Gastrocnemius medialis (tissue), 4 donors: ENCODE measurements around the gene PHF23. TPM values are rescaled to one million over a fixed set of nuclear protein-coding genes. Genes with fewer than 3 reads are reported as not detected.
A peak's percentile ranks its signal among the peaks of the same experiment; 100 is the strongest.

ENCODE experiments used
- ATAC-seq, 2 donors: fragments of 150-250 bp; one replicate each; pipeline ENCODE4 v1.9.1; 2016
- DNase-seq, 2 donors: peaks; one replicate each; pipeline ENCODE4 v3.0.0-alpha.2; 2019
- H3K27ac ChIP-seq, 4 donors: fragments of 200-600 bp; sonication (generic); 1 replicate in 1 of 4; 2 replicates in 3 of 4; pipeline ENCODE4 v1.5.1; 2016 to 2018; ENCODE audit warnings: mild to moderate bottlenecking in 2 of 4, moderate library complexity in 1 of 4
- H3K27me3 ChIP-seq, 3 donors: fragments of 200-600 bp; sonication (generic) in 2 of 3; 1 replicate in 1 of 3; 2 replicates in 2 of 3; pipeline versions ENCODE4 v1.5.1 to v1.6.0; 2016 to 2019; ENCODE audit warnings: mild to moderate bottlenecking in 1 of 3, moderate library complexity in 1 of 3
- H3K36me3 ChIP-seq, 2 donors: fragments of 200-600 bp; sonication (generic) in 1 of 2; one replicate each; pipeline ENCODE4 v1.5.1; 2017 to 2018
- H3K4me1 ChIP-seq, 2 donors: fragments of 200-600 bp; sonication (generic) in 1 of 2; one replicate each; pipeline ENCODE4 v1.5.1; 2016 to 2017; ENCODE audit warnings: mild to moderate bottlenecking in 2 of 2
- H3K4me3 ChIP-seq, 4 donors: fragments of 200-600 bp; sonication (generic) in 3 of 4; 1 replicate in 1 of 4; 2 replicates in 3 of 4; pipeline ENCODE4 v1.5.1; 2016 to 2019; ENCODE audit warnings: mild to moderate bottlenecking in 2 of 4
- H3K9me3 ChIP-seq, 3 donors: fragments of 200-600 bp; sonication (generic) in 2 of 3; 1 replicate in 1 of 3; 2 replicates in 2 of 3; pipeline ENCODE4 v1.5.1; 2016 to 2019
- POLR2A ChIP-seq, 2 donors: fragments of 450-650 bp; IDR thresholded peaks; one replicate each; pipeline ENCODE4 v1.6.1; 2017; ENCODE audit warnings: antibody characterized with exemption in 2 of 2, mild to moderate bottlenecking in 2 of 2, moderate library complexity in 2 of 2
- in situ Hi-C, 4 donors: fragments of 200-750 bp; cut with MboI; loops; one replicate each; pipeline versions ENCODE4 v1.15.0 to v1.8.0; 2017; ENCODE audit warnings: low sequenced_read_pairs in 4 of 4
- intact Hi-C: fragments of 100-400 bp; cut with DNase I; formaldehyde crosslinking; loops from one replicate; pipeline ENCODE4 v1.15.1; 2023; ENCODE audit warnings: low total_unique reads
- total RNA-seq, 4 donors: library from RNA; depleted of rRNA; stranded (reverse); fragments of >200 nt; gene quantifications; one replicate each; pipeline versions ENCODE4 v1.1.0 to v1.2.3, GENCODE V29; 2016
- TF ChIP-seq, protein P1 (sequence below), 5 experiments: fragments of 450-650 bp in 3 of 5; fragments of 200-600 bp in 2 of 5; sonication (generic) in 2 of 5; IDR thresholded peaks in 4 of 5; conservative IDR thresholded peaks in 1 of 5; 1 replicate in 4 of 5; 2 replicates in 1 of 5; pipeline ENCODE4 v1.5.1; 2016 to 2019; ENCODE audit warnings: antibody characterized with exemption in 5 of 5, mild to moderate bottlenecking in 3 of 5, moderate library complexity in 3 of 5

PHF23 gene
- total RNA-seq, 4 donors from 2014 or later: 16.9 to 31.8 (median 24.1) TPM

DNA sequence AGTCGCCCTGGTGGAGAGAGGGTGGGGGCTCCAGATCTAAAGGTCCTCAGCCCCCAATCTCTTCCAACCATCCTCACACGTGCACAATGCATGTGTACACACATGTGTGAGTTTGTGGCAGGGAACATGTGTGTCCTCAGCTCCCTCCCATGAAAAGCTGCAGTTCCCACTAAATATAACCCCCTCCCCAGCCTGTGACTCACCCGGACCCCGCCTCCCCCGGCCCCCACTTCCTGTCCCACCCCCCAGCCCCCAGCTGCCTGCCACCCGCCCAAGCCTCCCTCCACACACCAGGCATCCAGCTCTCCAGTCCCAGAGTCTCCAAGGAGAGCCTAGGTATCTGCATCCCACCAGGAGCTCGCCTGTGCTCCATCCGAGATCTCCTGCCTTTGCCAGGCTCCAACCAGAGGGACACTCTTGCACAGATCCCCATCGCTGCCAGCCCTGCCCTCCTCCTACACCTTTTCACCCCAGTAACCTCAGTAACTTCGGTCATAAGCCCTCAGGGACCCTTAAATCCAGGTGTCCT lies 23.5 kb downstream of the PHF23 start:
- ATAC-seq (no peak), DNase-seq (no peak)
- peaks cover 0 to 2% of the 10 kb centered on the region in 2 donors for H3K36me3 ChIP-seq
- no peak overlapping the region for H3K4me3 ChIP-seq
- H3K27ac ChIP-seq: peak overlapping the region; percentile 4 to 76 (median 64)
- H3K4me1 ChIP-seq: peaks cover 45 to 46% of the 10 kb centered on the region in 2 donors
- TF ChIP-seq, protein P1, sequence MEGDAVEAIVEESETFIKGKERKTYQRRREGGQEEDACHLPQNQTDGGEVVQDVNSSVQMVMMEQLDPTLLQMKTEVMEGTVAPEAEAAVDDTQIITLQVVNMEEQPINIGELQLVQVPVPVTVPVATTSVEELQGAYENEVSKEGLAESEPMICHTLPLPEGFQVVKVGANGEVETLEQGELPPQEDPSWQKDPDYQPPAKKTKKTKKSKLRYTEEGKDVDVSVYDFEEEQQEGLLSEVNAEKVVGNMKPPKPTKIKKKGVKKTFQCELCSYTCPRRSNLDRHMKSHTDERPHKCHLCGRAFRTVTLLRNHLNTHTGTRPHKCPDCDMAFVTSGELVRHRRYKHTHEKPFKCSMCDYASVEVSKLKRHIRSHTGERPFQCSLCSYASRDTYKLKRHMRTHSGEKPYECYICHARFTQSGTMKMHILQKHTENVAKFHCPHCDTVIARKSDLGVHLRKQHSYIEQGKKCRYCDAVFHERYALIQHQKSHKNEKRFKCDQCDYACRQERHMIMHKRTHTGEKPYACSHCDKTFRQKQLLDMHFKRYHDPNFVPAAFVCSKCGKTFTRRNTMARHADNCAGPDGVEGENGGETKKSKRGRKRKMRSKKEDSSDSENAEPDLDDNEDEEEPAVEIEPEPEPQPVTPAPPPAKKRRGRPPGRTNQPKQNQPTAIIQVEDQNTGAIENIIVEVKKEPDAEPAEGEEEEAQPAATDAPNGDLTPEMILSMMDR (IDR thresholded peaks at IDR 0.05 in 4 of 5, conservative IDR thresholded peaks at IDR 0.05 in 1 of 5): no peak
- TF ChIP-seq POLR2A (IDR thresholded peaks at IDR 0.05): no peak
- H3K9me3 ChIP-seq: no peaks in the 10 kb centered on the region
- intact Hi-C loops: loop anchor here (10.0 kb wide), 1 partner anchor 619 kb away; the partner anchor contains the start of gene KDM6B
- peaks cover 8 to 20% (median 13%) of the 10 kb centered on the region in 3 donors for H3K27me3 ChIP-seq
- in situ Hi-C loops: no loop called here

DNA sequence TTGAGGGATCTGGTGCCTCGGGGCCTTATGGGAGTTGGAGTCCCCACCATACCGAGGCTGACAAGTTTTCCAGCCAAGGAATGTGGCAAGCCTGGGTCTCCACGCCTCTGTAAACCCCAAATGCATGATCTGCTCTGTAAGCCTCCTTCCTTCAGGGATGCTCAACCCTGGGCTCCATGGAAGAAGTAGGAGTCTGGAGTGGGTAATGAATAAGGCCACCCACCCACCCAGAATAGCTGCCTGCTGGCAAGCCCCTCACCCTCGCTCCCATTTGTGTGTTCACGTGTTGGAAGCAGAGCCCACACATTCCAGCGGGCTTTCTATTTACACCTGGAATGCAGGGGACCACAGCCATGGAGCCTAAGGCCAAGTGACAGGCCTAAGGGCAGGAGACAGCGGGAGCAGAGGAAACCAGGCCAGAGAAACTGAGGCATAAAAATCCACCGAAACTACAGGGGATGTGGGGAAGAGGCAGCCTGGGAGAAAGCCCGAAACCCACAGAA lies 24.1 kb downstream of the PHF23 start:
- no peaks in the 10 kb centered on the region for H3K36me3 ChIP-seq
- H3K4me3 ChIP-seq: peak overlapping the region in 3 of 4 donors; percentile 61 to 80 (median 66)
- peaks cover 39 to 43% of the 10 kb centered on the region in 2 donors for H3K4me1 ChIP-seq
- H3K9me3 ChIP-seq: no peaks in the 10 kb centered on the region
- intact Hi-C loops: loop anchor here (10.0 kb wide), 1 partner anchor 620 kb away; the partner anchor contains the start of gene KDM6B
- no peak for DNase-seq
- TF ChIP-seq, protein P1 (IDR thresholded peaks at IDR 0.05 in 4 of 5, conservative IDR thresholded peaks at IDR 0.05 in 1 of 5): no peak
- TF ChIP-seq POLR2A (IDR thresholded peaks at IDR 0.05): no peak
- H3K27me3 ChIP-seq: peaks cover 8 to 20% (median 13%) of the 10 kb centered on the region in 3 donors
- peak overlapping the region; percentile 4 to 76 (median 64) for H3K27ac ChIP-seq
- in situ Hi-C loops: no loop called here
- ATAC-seq: no peak

DNA sequence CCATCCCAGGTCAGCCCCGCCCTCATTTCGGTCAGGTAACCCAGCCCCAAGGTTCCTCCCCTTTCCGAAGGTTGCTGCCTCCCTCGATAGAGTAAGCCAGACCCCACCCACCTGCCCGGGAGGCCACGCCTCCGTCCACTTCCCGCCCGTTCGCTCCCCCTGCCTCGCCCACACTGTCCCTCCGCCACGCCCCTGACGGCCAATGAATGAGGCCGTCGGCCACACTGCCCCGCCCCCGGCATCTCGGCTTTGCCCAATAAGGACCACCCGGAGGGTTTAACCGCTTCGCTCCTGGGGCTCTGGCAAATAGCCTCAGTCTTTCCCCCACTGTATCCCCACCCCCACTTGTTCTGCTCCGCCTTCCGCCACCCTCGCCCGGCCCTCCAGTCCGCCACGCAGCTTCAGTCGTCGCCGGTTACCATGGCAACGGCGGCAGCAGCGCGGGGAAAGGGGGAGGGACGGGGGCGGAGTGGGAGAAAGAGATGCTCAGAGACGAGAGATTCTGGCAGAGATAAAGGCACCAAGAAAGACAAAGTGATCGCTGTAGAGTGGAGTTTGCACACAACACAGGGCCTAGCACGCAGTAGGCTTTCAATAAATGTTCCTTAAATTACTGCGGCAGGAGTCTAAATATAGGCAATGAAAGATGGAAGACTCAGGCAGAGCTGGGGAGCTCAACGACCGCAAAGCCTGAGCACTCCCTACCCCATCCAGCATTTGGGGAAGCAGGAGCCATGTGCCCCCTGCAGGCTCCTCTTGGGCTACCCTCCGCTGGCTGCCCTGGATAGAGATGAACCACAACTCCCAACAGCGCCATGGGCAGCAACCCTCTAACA lies 24.7 kb downstream of the PHF23 start:
- H3K4me3 ChIP-seq: peak overlapping the region; percentile 61 to 80 (median 68)
- in situ Hi-C loops (no loop called here), intact Hi-C loops (loop anchor here (10.0 kb wide), 1 partner anchor 620 kb away; the partner anchor contains the start of gene KDM6B)
- DNase-seq: peak; percentile 91 to 92
- H3K36me3 ChIP-seq: no peaks in the 10 kb centered on the region
- H3K4me1 ChIP-seq: peaks cover 39 to 43% of the 10 kb centered on the region in 2 donors
- TF ChIP-seq POLR2A (IDR thresholded peaks at IDR 0.05): no peak
- TF ChIP-seq, protein P1 (IDR thresholded peaks at IDR 0.05 in 4 of 5, conservative IDR thresholded peaks at IDR 0.05 in 1 of 5): peak in 4 of 5 experiments; percentile 40 to 59 (median 44)
- H3K9me3 ChIP-seq: no peaks in the 10 kb centered on the region
- ATAC-seq: peak; percentile 83 to 88
- H3K27me3 ChIP-seq: peaks cover 8 to 20% (median 13%) of the 10 kb centered on the region in 3 donors
- H3K27ac ChIP-seq: peak overlapping the region; percentile 62 to 76 (median 64)

DNA sequence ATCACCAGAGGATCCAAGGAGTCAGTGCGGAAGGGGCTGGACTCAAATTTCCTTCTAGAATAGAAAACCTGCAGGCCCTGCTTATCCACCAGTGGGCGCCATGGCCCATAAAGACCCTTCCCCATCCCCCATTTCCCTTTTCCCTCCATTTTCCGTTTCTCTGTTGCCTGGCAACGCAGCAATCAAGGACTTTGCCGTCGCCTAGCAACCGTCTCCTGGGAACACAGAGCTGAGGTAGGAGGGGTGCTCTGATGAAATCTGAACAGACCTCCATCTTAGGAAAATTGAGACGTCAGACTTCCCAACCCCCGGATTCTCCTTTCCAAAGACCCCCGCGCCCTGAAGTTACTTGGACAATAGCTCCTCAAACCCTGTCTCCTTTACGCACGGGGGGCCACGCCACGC lies 25.4 kb downstream of the PHF23 start:
- Histone ChIP-seq H3K27me3 (peaks cover 8 to 20% (median 13%) of the 10 kb centered on the region in 3 donors), H3K4me3 (peak overlapping the region; percentile 61 to 80 (median 68)), H3K9me3 (no peaks in the 10 kb centered on the region), H3K4me1 (peaks cover 34 to 37% of the 10 kb centered on the region in 2 donors), H3K27ac (peak overlapping the region in 3 of 4 donors; percentile 24 to 76 (median 63)), H3K36me3 (no peaks in the 10 kb centered on the region)
- no peak for TF ChIP-seq POLR2A (IDR thresholded peaks at IDR 0.05)
- TF ChIP-seq, protein P1 (IDR thresholded peaks at IDR 0.05 in 4 of 5, conservative IDR thresholded peaks at IDR 0.05 in 1 of 5): peak in 2 of 5 experiments; percentile 23
- intact Hi-C loops: loop anchor here (10.0 kb wide), 1 partner anchor 621 kb away; the partner anchor contains the start of gene KDM6B
- no peak for ATAC-seq
- in situ Hi-C loops: no loop called here
- DNase-seq: peak in 1 of 2 donors; percentile 32
